Right cardiac atrium (tissue), 5 donors: ENCODE measurements around the gene ZNF568. TPM values are rescaled to one million over a fixed set of nuclear protein-coding genes. Genes with fewer than 3 reads are reported as not detected.

Experiments used
- ATAC-seq, 2 donors: fragments of 200-7000 bp; cut with Tn5 transposase; one replicate each; pipeline versions ENCODE4 v1.8.0 to v1.9.1; 2020; ENCODE audit warnings: moderate library complexity in 2 of 2, mild to moderate bottlenecking in 1 of 2
- DNase-seq, 3 donors: peaks; one replicate each; pipeline ENCODE4 v3.0.0-alpha.2; 2020
- H3K27ac ChIP-seq: one replicate; pipeline ENCODE4 v1.5.1; 2013; ENCODE audit warnings: mild to moderate bottlenecking, low read length, control low read depth, moderate library complexity
- H3K27me3 ChIP-seq: one replicate; pipeline ENCODE4 v1.6.1; 2013; ENCODE audit not compliant: control insufficient read depth, insufficient read depth
- H3K4me1 ChIP-seq: one replicate; pipeline ENCODE4 v1.6.1; 2013; ENCODE audit warnings: low read length; ENCODE audit not compliant: control insufficient read depth, insufficient read depth
- H3K4me3 ChIP-seq: one replicate; pipeline ENCODE4 v1.5.1; 2013; ENCODE audit warnings: low read length, control low read depth
- H3K9me3 ChIP-seq: one replicate; pipeline ENCODE4 v1.6.1; 2013; ENCODE audit warnings: low read length; ENCODE audit not compliant: control insufficient read depth
- WGBS: extraction: QIAGEN DNeasy Blood & Tissue Kit; methylation state at CpG from one replicate; pipeline ENCODE4 v1.1.7; 2013; 5-methylcytosine and 5-hydroxymethylcytosine counted together
- intact Hi-C, 4 donors: fragments of 100-400 bp; cut with DNase I; formaldehyde crosslinking; loops; one replicate each; pipeline versions ENCODE4 v1.11.0 to v1.14.0; 2022 to 2023
- polyA plus RNA-seq: library from polyadenylated mRNA; stranded (reverse); fragments of 200-250 nt; gene quantifications from one replicate; pipeline ENCODE4 v1.2.3, GENCODE V29; 2013
- total RNA-seq, 4 donors: library from RNA; stranded (reverse); fragmentation: NEBNext Ultra II Directional; extraction: Animal tissue kit (Norgen Biotek cat#: 25700); gene quantifications; one replicate each; pipeline ENCODE4 v1.2.1, GENCODE V29; 2021
- donor health status: healthy with polysubstance abuse.
- donor health status: DM: no; HTN: yes; CAD: no.
- donor health status: DM: no; HTN: no; CAD: no.
- donor health status: DM: no; HTN: yes; CAD: no; lungs with severe emphysema.
- donor health status: DM: yes; HTN: yes; CAD: no.

The ZNF568 gene
- total and polyA plus RNA-seq, 5 donors, result 5.3 to 11.9 (median 8.5) TPM

- 97% methylated on average over 5 of the region's 5 CpGs for WGBS
- H3K9me3 ChIP-seq, result no peaks in the 10 kb centered on the region
Measured at GRCh38 chr19:36950335-36951119, 34.4 kb downstream of the ZNF568 start.

GRCh38 chr19:36962346-36962745, 46.2 kb downstream of the ZNF568 start:
- ATAC-seq, result no peak
- Histone ChIP-seq H3K27me3 (no peaks in the 10 kb centered on the region), H3K9me3 (no peaks in the 10 kb centered on the region), H3K4me3 (no peak overlapping the region), H3K4me1 (no peaks in the 10 kb centered on the region), H3K27ac (no peak overlapping the region)
- 89% methylated on average over 6 of the region's 6 CpGs for WGBS
- no peak for DNase-seq
- intact Hi-C loops, result no loop called here

More at GRCh38 chr19:36950335-36951119, 34.4 kb downstream of the ZNF568 start:
- ATAC-seq (no peak), DNase-seq (no peak)
- intact Hi-C loops, result no loop called here
- H3K4me1 ChIP-seq, result no peaks in the 10 kb centered on the region
- H3K27me3 ChIP-seq, result no peaks in the 10 kb centered on the region
- H3K4me3 ChIP-seq, result peak overlapping the region; percentile 28
- no peak overlapping the region for H3K27ac ChIP-seq

GRCh38 chr19:36963280-36963679, 47.1 kb downstream of the ZNF568 start:
- no peak overlapping the region for H3K27ac ChIP-seq
- no peaks in the 10 kb centered on the region for H3K27me3 ChIP-seq
- no peak for DNase-seq
- H3K9me3 ChIP-seq, result no peaks in the 10 kb centered on the region
- ATAC-seq, result no peak
- intact Hi-C loops, result no loop called here
- H3K4me3 ChIP-seq, result no peak overlapping the region
- no peaks in the 10 kb centered on the region for H3K4me1 ChIP-seq
- 36% methylated on average over 2 of the region's 2 CpGs for WGBS

- intact Hi-C loops, result loop anchor here in 2 of 4 donors (10.0 kb wide), 1 partner anchor 242 kb away; the partner anchor contains the start of genes ZNF383 (in 2 of the 2) and ZNF585B (in 2 of the 2)
- H3K4me1 ChIP-seq, result no peaks in the 10 kb centered on the region
- no peaks in the 10 kb centered on the region for H3K9me3 ChIP-seq
- peak; percentile 7 to 23 for ATAC-seq
- 28% methylated on average over 25 of the region's 25 CpGs for WGBS
- no peaks in the 10 kb centered on the region for H3K27me3 ChIP-seq
- peak overlapping the region; percentile 43 for H3K4me3 ChIP-seq
- H3K27ac ChIP-seq, result peak overlapping the region; percentile 34
- no peak for DNase-seq
Measured at GRCh38 chr19:36972571-36972970, 56.4 kb downstream of the ZNF568 start.

GRCh38 chr19:36973021-36973843, 57.1 kb downstream of the ZNF568 start:
- DNase-seq (peak; percentile 91 to 95 (median 95)), ATAC-seq (peak; percentile 99 to 100)
- H3K4me3 ChIP-seq, result peak overlapping the region; percentile 43
- intact Hi-C loops, result loop anchor here in 2 of 4 donors (10.0 kb wide), 1 partner anchor 242 kb away; the partner anchor contains the start of genes ZNF383 (in 2 of the 2) and ZNF585B (in 2 of the 2)
- H3K4me1 ChIP-seq, result no peaks in the 10 kb centered on the region
- peak overlapping the region; percentile 36 for H3K27ac ChIP-seq
- no peaks in the 10 kb centered on the region for H3K9me3 ChIP-seq
- no peaks in the 10 kb centered on the region for H3K27me3 ChIP-seq
- WGBS, result 1% methylated on average over 56 of the region's 56 CpGs

GRCh38 chr19:36973844-36974195, 57.7 kb downstream of the ZNF568 start:
- ATAC-seq (no peak), DNase-seq (no peak)
- no peak overlapping the region for H3K27ac ChIP-seq
- WGBS, result 48% methylated on average over 6 of the region's 6 CpGs
- no peaks in the 10 kb centered on the region for H3K4me1 ChIP-seq
- no peaks in the 10 kb centered on the region for H3K27me3 ChIP-seq
- no peak overlapping the region for H3K4me3 ChIP-seq
- intact Hi-C loops, result loop anchor here in 2 of 4 donors (10.0 kb wide), 1 partner anchor 241 kb away; the partner anchor contains the start of genes ZNF383 (in 2 of the 2) and ZNF585B (in 2 of the 2)
- no peaks in the 10 kb centered on the region for H3K9me3 ChIP-seq

- no peak overlapping the region for H3K27ac ChIP-seq
- DNase-seq (no peak), ATAC-seq (no peak)
- 67% methylated on average over 2 of the region's 2 CpGs for WGBS
- H3K27me3 ChIP-seq, result no peaks in the 10 kb centered on the region
- H3K4me1 ChIP-seq, result no peaks in the 10 kb centered on the region
- intact Hi-C loops, result no loop called here
- no peaks in the 10 kb centered on the region for H3K9me3 ChIP-seq
- H3K4me3 ChIP-seq, result no peak overlapping the region
Measured at GRCh38 chr19:36986131-36986530, 70.0 kb downstream of the ZNF568 start.

- no peak for ATAC-seq
- no peak for DNase-seq
- H3K27me3 ChIP-seq, result no peaks in the 10 kb centered on the region
- H3K4me3 ChIP-seq, result no peak overlapping the region
- intact Hi-C loops, result no loop called here
- no peaks in the 10 kb centered on the region for H3K4me1 ChIP-seq
- 56% methylated on average over 7 of the region's 7 CpGs for WGBS
- no peak overlapping the region for H3K27ac ChIP-seq
- no peaks in the 10 kb centered on the region for H3K9me3 ChIP-seq
Measured at GRCh38 chr19:36986601-36987000, 70.5 kb downstream of the ZNF568 start.

- no peak for DNase-seq
- ATAC-seq, result no peak
- H3K4me3 ChIP-seq, result no peak overlapping the region
- H3K9me3 ChIP-seq, result no peaks in the 10 kb centered on the region
- no peaks in the 10 kb centered on the region for H3K4me1 ChIP-seq
- intact Hi-C loops, result no loop called here
- WGBS, result 58% methylated on average over 3 of the region's 3 CpGs
- H3K27me3 ChIP-seq, result no peaks in the 10 kb centered on the region
- H3K27ac ChIP-seq, result no peak overlapping the region
Measured at GRCh38 chr19:36987091-36987490, 71.0 kb downstream of the ZNF568 start.

- intact Hi-C loops, result no loop called here
- Histone ChIP-seq H3K27ac (no peak overlapping the region), H3K9me3 (no peaks in the 10 kb centered on the region), H3K27me3 (no peaks in the 10 kb centered on the region), H3K4me1 (no peaks in the 10 kb centered on the region), H3K4me3 (no peak overlapping the region)
- no peak for ATAC-seq
- 93% methylated on average over 8 of the region's 8 CpGs for WGBS
- DNase-seq, result no peak
Measured at GRCh38 chr19:36997152-36997842, 81.2 kb downstream of the ZNF568 start.
